ENCODE data around the gene COL28A1. TPM values are rescaled to one million over a fixed set of nuclear protein-coding genes. Genes with fewer than 3 reads are reported as not detected.

COL28A1 gene
- total RNA-seq, 1 experiment from 2014 or later: 0.81 TPM

DNA sequence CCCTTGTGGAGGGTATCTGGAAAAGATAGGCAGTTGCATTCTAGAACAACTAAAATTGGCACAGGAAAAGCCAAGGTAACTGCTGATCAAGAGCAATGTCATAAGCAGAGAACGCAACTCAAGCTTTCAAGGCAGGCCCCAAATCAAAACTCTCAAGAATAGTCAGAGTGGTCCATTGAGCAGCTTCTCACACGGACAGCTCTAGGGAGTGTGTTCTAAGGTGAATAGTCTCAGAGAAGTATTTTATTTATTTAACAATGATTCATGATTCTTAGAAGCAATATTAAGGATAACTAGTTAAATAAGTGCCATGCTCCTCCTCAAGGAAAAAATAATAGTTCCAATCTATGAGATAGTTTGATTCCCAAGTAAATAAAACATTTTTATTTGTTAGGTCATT, 83.0 kb downstream of the COL28A1 start (continued):
- TF ChIP-seq STAT6 (CRISPR knock-in tag; conservative IDR thresholded peaks at IDR 0.05; ENCODE audit: low read depth): no peak
- no peak for TF ChIP-seq ZBTB21 (CRISPR knock-in tag; IDR thresholded peaks at IDR 0.05; ENCODE audit: borderline replicate concordance)
- no peak for TF ChIP-seq PREB (CRISPR knock-in tag; IDR thresholded peaks at IDR 0.05; ENCODE audit: borderline replicate concordance)
- TF ChIP-seq JAZF1 (CRISPR knock-in tag; IDR thresholded peaks at IDR 0.05): no peak
- TF ChIP-seq, protein P1, sequence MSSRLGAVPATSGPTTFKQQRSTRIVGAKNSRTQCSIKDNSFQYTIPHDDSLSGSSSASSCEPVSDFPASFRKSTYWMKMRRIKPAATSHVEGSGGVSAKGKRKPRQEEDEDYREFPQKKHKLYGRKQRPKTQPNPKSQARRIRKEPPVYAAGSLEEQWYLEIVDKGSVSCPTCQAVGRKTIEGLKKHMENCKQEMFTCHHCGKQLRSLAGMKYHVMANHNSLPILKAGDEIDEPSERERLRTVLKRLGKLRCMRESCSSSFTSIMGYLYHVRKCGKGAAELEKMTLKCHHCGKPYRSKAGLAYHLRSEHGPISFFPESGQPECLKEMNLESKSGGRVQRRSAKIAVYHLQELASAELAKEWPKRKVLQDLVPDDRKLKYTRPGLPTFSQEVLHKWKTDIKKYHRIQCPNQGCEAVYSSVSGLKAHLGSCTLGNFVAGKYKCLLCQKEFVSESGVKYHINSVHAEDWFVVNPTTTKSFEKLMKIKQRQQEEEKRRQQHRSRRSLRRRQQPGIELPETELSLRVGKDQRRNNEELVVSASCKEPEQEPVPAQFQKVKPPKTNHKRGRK (CRISPR knock-in tag; IDR thresholded peaks at IDR 0.05; ENCODE audit: borderline replicate concordance): no peak
- no peak for TF ChIP-seq ESRRA (CRISPR knock-in tag; IDR thresholded peaks at IDR 0.05; ENCODE audit: borderline replicate concordance)

DNA sequence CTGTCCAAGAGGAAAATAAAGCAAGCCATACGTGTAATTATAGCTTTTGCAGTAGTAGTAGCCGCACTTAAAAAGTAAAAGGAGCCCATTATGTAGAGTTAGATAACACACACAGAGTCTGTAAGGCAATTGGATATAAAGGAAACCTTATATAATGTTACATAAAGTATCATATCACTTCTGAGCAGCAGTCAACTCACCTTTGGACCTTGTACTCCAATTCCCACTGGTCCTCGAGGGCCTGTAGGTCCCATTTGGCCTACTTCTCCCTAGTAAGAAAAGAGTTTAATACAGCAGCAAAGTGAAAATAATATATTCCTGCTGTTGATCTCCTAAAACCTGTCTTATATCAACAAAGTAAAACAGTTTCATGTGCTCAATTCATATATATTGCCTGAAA, 83.6 kb downstream of the COL28A1 start:
- no peaks in the 10 kb centered on the region for H3K27me3 Mint-ChIP-seq (ENCODE audit: low read depth)
- H3K9me3 Mint-ChIP-seq: peaks cover 40% of the 10 kb centered on the region
- H3K36me3 Mint-ChIP-seq: peaks cover 20% of the 10 kb centered on the region
- TF ChIP-seq IRF2 (CRISPR knock-in tag; IDR thresholded peaks at IDR 0.05; ENCODE audit: borderline replicate concordance, low read depth): no peak
- TF ChIP-seq, protein P2, sequence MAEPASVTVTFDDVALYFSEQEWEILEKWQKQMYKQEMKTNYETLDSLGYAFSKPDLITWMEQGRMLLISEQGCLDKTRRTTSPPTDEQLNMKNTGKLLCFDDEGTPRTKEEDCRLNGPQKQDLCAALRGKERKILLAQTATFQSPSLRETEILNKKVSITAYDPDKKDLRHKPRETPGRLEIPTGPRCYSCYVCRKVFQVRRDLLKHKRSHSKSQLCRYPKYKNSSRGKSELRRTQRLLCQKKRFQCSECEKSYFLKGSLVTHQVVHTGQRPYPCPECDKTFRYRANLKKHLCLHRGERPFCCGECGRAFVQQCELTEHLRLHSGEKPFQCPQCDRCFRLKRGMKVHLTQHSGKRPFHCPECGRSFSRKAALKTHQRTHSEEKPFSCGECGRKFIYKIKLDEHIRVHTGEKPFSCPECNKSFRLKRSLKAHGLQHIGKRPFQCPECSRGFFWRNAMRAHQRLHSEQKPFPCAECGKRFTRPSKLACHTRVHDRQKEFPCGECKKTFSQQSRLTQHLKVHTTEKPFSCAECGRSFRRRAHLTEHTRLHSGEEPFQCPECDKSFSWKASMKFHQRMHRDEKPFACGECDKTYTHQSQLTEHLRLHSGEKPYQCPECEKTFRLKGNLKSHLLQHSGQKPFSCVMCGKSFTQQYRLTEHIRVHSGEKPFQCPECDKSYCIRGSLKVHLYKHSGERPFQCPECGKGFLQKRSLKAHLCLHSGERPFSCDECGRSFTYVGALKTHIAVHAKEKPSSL (CRISPR knock-in tag; conservative IDR thresholded peaks at IDR 0.05): no peak
- TF ChIP-seq ZNF671 (CRISPR knock-in tag; IDR thresholded peaks at IDR 0.05): no peak
- no peak for TF ChIP-seq FOXJ3 (CRISPR knock-in tag; IDR thresholded peaks at IDR 0.05; ENCODE audit: borderline replicate concordance)
- no peak for TF ChIP-seq PRRX2 (CRISPR knock-in tag; IDR thresholded peaks at IDR 0.05)
- TF ChIP-seq FOXP4 (CRISPR knock-in tag; IDR thresholded peaks at IDR 0.05): no peak
- TF ChIP-seq SMAD4 (CRISPR knock-in tag; IDR thresholded peaks at IDR 0.05): no peak
- TF ChIP-seq, protein P3, sequence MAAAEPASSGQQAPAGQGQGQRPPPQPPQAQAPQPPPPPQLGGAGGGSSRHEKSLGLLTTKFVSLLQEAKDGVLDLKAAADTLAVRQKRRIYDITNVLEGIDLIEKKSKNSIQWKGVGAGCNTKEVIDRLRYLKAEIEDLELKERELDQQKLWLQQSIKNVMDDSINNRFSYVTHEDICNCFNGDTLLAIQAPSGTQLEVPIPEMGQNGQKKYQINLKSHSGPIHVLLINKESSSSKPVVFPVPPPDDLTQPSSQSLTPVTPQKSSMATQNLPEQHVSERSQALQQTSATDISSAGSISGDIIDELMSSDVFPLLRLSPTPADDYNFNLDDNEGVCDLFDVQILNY (CRISPR knock-in tag; IDR thresholded peaks at IDR 0.05): no peak
- ChIA-PET CTCF (no interaction called here), POLR2A (no interaction called here)
- no peak for DNase-seq (ENCODE audit: low spot score)
- no peak for ATAC-seq
- H3K27ac Mint-ChIP-seq: no peak overlapping the region
- H3K4me3 Mint-ChIP-seq: no peak overlapping the region
- H3K4me1 Mint-ChIP-seq: no peaks in the 10 kb centered on the region
